Glutamatergic neuron (in vitro differentiated cells): ENCODE data around the gene DFFA. TPM values are rescaled to one million over a fixed set of nuclear protein-coding genes. Genes with fewer than 3 reads are reported as not detected.
A peak's percentile ranks its signal among the peaks of the same experiment; 100 is the strongest.
"Not testable (repeated sequence)": the region's sequence is repeated elsewhere in the genome, so short reads cannot be mapped to it uniquely, and the experiment has no call there.

Experiments
- DNase-seq: peaks from one replicate; pipeline ENCODE4 v3.0.0; 2022
- H3K27ac Mint-ChIP-seq: one replicate; pipeline ENCODE4 v1.8.0; 2020; ENCODE audit warnings: mild to moderate bottlenecking, mixed read lengths, inconsistent platforms; ENCODE audit not compliant: unreplicated experiment
- H3K27me3 Mint-ChIP-seq: one replicate; pipeline ENCODE4 v1.8.0; 2020; ENCODE audit warnings: mild to moderate bottlenecking, moderate library complexity, mixed read lengths, inconsistent platforms; ENCODE audit not compliant: unreplicated experiment
- H3K36me3 Mint-ChIP-seq: one replicate; pipeline ENCODE4 v1.8.0; 2020; ENCODE audit warnings: mild to moderate bottlenecking, mixed read lengths, inconsistent platforms; ENCODE audit not compliant: unreplicated experiment
- H3K4me1 Mint-ChIP-seq: one replicate; pipeline ENCODE4 v1.8.0; 2020; ENCODE audit warnings: mild to moderate bottlenecking, low read depth, mixed read lengths, inconsistent platforms; ENCODE audit not compliant: unreplicated experiment
- H3K4me3 Mint-ChIP-seq: one replicate; pipeline ENCODE4 v1.8.0; 2020; ENCODE audit warnings: mild to moderate bottlenecking, mixed read lengths, inconsistent platforms; ENCODE audit not compliant: unreplicated experiment
- H3K9me3 Mint-ChIP-seq: one replicate; pipeline ENCODE4 v1.8.0; 2020; ENCODE audit warnings: mild to moderate bottlenecking, moderate library complexity, mixed read lengths, inconsistent platforms; ENCODE audit not compliant: unreplicated experiment
- total RNA-seq: library from RNA; stranded (reverse); fragmentation: NEBNext Ultra II Directional; extraction: Animal tissue kit (Norgen Biotek cat#: 25700); gene quantifications from one replicate; pipeline ENCODE4 v1.2.1, GENCODE V29; 2021; ENCODE audit not compliant: unreplicated experiment
- TF ChIP-seq, protein P1 (sequence below): fragments of 200-600 bp; sonication (generic); IDR thresholded peaks from one replicate; pipeline ENCODE4 v1.5.0; 2021; ENCODE audit not compliant: partially characterized antibody, unreplicated experiment

The DFFA gene
- total RNA-seq, 1 donor from 2014 or later = 38.0 TPM

DNA sequence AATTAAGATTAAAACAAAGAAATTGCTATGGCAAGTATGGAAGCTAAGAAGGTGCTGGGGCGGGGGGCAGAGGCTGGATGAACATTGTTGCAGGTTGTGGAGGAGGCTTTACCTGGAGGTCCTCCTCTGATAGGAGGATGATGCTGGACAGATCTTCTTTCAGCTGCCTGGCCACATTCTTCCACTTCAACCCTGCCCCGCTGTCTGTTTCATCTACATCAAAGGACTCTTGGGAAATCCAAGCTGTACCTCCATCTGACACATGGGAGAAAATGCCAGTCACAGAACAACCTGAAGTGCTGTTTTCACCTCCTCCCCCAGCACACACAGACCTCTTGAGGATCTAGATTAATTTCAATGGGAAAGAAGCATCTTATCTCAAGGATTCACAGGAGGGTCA is 5.3 kb downstream of the DFFA start:
- peaks cover 2% of the 10 kb centered on the region for H3K27me3 Mint-ChIP-seq
- TF ChIP-seq, protein P1, sequence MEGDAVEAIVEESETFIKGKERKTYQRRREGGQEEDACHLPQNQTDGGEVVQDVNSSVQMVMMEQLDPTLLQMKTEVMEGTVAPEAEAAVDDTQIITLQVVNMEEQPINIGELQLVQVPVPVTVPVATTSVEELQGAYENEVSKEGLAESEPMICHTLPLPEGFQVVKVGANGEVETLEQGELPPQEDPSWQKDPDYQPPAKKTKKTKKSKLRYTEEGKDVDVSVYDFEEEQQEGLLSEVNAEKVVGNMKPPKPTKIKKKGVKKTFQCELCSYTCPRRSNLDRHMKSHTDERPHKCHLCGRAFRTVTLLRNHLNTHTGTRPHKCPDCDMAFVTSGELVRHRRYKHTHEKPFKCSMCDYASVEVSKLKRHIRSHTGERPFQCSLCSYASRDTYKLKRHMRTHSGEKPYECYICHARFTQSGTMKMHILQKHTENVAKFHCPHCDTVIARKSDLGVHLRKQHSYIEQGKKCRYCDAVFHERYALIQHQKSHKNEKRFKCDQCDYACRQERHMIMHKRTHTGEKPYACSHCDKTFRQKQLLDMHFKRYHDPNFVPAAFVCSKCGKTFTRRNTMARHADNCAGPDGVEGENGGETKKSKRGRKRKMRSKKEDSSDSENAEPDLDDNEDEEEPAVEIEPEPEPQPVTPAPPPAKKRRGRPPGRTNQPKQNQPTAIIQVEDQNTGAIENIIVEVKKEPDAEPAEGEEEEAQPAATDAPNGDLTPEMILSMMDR = no peak
- H3K36me3 Mint-ChIP-seq = no peaks in the 10 kb centered on the region
- no peak overlapping the region for H3K4me3 Mint-ChIP-seq
- H3K27ac Mint-ChIP-seq = no peak overlapping the region
- no peaks in the 10 kb centered on the region for H3K9me3 Mint-ChIP-seq
- no peak for DNase-seq
- H3K4me1 Mint-ChIP-seq = no peaks in the 10 kb centered on the region

DNA sequence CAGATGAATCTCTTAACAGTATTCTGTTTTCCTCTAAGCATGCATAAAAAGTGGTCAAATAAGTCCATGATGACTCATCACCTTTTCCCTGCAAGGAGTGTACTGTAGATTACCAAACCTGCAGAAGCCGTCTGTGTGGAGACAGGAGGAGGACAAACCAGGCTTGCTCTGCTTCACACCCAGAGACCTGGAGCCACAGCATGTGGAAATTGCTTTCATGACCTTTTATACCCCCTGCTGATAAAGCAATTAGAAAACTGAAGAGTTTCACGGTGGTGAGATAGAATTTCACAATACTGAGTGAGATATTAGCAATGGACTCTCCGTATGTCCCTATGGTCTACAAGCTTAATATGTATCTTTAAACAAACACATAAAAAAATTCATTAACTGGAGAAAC is 13.1 kb downstream of the DFFA start:
- Mint-ChIP-seq H3K4me1 (peaks cover 9% of the 10 kb centered on the region), H3K36me3 (no peaks in the 10 kb centered on the region), H3K27ac (no peak overlapping the region), H3K27me3 (peaks cover 3% of the 10 kb centered on the region), H3K9me3 (no peaks in the 10 kb centered on the region), H3K4me3 (no peak overlapping the region)
- TF ChIP-seq, protein P1 = no peak
- DNase-seq = no peak

DNA sequence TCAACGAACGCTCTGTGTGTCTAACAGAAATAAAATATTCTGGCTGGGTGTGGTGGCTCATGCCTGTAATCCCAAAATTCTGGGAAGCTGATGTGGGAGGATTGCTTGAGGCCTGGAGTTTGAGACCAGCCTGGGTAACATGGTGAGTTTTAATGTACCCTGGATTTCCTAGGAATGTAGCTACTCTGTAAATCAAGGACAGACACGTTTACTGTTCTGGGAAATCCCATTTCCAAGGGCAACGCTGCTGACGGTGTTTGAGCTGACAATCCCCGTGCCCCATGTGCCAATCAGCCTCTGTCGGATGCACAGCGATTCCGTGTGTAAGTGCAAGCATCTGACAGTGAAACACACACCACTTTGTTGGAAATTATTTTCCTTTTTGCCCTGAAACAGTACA is 14.5 kb downstream of the DFFA start:
- TF ChIP-seq, protein P1 = no peak
- no peaks in the 10 kb centered on the region for H3K36me3 Mint-ChIP-seq
- no peak for DNase-seq
- H3K4me3 Mint-ChIP-seq = no peak overlapping the region
- H3K4me1 Mint-ChIP-seq = peaks cover 9% of the 10 kb centered on the region
- H3K9me3 Mint-ChIP-seq = no peaks in the 10 kb centered on the region
- peak overlapping the region; percentile 17 for H3K27ac Mint-ChIP-seq
- peaks cover 3% of the 10 kb centered on the region for H3K27me3 Mint-ChIP-seq

DNA sequence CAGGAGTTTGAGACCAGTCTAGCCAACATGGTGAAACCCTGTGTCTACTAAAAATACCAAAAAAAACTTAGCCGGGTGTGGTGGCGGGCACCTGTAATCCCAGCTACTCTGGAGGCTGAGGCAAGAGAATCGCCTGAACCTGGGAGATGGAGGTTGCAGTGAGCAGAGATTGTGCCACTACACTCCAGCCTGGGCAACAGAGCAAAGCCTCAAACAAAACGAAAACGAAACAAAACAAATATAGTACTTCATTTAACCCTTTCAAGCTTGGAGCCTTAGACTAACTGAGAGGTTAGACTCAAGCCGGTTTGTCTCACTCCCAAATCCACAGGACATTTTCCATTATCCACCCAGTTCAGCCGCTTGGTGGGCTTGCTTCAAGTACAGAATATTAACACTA is 14.9 kb downstream of the DFFA start:
- H3K9me3 Mint-ChIP-seq, H3K4me1 Mint-ChIP-seq, H3K4me3 Mint-ChIP-seq, DNase-seq, H3K36me3 Mint-ChIP-seq, H3K27me3 Mint-ChIP-seq: not testable (repeated sequence)
- H3K27ac Mint-ChIP-seq = peak overlapping the region; percentile 86

DNA sequence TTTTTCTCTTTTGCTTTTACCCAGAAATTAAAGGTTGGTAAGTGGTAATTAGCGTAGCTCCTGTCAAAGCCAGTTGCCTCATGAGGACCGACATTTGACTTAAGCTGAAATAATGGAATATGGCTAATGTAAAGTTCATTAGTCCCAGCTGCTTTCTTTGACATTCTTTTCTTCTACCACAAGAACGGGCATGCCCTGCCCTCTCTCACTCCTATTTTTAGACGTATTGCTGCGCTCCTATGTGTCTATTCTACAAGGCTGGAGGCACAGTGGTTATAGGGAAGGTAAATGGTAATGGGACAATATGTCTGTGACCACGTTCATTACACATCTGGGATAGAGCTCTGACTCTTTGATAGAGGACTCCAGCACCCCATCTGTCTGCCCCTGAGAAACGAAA is 15.7 kb downstream of the DFFA start:
- Mint-ChIP-seq H3K36me3 (no peaks in the 10 kb centered on the region), H3K4me3 (peak overlapping the region; percentile 63), H3K27me3 (peaks cover 3% of the 10 kb centered on the region), H3K9me3 (no peaks in the 10 kb centered on the region), H3K27ac (peak overlapping the region; percentile 86), H3K4me1 (peaks cover 12% of the 10 kb centered on the region)
- TF ChIP-seq, protein P1 = no peak
- no peak for DNase-seq

DNA sequence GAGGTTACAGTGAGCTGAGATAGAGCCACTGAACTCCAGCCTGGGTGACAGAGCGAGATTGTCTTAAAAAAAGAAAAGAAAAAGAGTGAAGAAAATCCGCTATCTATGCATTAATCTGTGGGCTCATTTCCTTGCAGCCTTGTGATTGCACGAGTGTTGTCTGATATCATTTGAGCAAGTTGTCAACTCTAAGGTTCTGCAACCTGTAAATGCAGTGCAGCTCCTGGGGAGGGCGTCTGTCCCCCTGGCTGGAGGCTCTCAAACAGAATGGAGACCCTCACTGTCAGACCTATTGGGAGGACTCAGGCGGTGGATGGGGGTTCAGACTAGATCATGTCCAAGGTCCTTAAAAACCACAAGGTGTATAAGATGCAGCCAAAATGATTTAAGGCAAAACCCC is 16.3 kb downstream of the DFFA start:
- no peak for DNase-seq
- H3K36me3 Mint-ChIP-seq = no peaks in the 10 kb centered on the region
- H3K4me3 Mint-ChIP-seq = no peak overlapping the region
- peaks cover 3% of the 10 kb centered on the region for H3K27me3 Mint-ChIP-seq
- H3K4me1 Mint-ChIP-seq = peaks cover 17% of the 10 kb centered on the region
- TF ChIP-seq, protein P1 = peak; percentile 15
- no peaks in the 10 kb centered on the region for H3K9me3 Mint-ChIP-seq
- H3K27ac Mint-ChIP-seq = peak overlapping the region; percentile 59
